GM12891 (cell line): Measurements from ENCODE around the gene TMEM87B.

Experiments used
- PAX5 ChIP-seq: IDR thresholded peaks from 2 replicates; pipeline ENCODE4 v1.6.1; 2011; ENCODE audit warnings: low read length, moderate library complexity, mild to moderate bottlenecking; ENCODE audit not compliant: insufficient read depth, severe bottlenecking
- POLR2A ChIP-seq: IDR thresholded peaks from 2 replicates; pipeline ENCODE4 v1.6.1; 2011; ENCODE audit warnings: low read depth, low read length, control low read depth
- POLR2AphosphoS5 ChIP-seq: IDR thresholded peaks from 2 replicates; pipeline ENCODE4 v1.6.1; 2011; ENCODE audit warnings: low read depth, low read length, control low read depth
- POU2F2 ChIP-seq: IDR thresholded peaks from 2 replicates; pipeline ENCODE4 v1.6.1; 2011; ENCODE audit warnings: low read depth, mild to moderate bottlenecking, control low read depth, low read length, moderate library complexity
- TAF1 ChIP-seq: IDR thresholded peaks from 2 replicates; pipeline ENCODE4 v1.6.1; 2011; ENCODE audit warnings: low read depth, low read length, control low read depth

DNA sequence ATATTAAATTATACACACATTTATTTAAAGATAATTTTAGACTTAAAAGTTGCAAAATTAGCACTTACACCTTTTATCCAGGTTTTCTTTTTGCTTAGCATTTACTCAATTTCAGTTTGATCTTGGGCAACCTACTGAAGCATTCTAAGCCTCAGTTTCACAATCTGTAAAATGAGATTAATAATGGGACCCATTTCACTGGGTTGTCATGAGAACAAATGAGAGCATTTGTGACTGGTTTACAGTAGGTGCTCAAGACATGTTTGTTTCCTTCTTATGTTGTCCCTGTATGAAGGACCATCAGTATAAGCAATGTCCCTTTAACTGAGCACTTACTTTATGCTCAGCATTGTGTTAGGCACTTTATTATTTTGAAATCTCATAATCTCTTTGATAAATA, 78.3 kb downstream of the TMEM87B start:
- no peak for TF ChIP-seq POLR2A
- no peak for TF ChIP-seq TAF1
- TF ChIP-seq POLR2AphosphoS5, result no peak
- TF ChIP-seq PAX5, result no peak
- no peak for TF ChIP-seq POU2F2
